Heart right ventricle (tissue), 16 donors: ENCODE measurements around the gene ZFY. TPM values are rescaled to one million over a fixed set of nuclear protein-coding genes. Genes with fewer than 3 reads are reported as not detected.
A peak's percentile ranks its signal among the peaks of the same experiment; 100 is the strongest.
"Not testable (repeated sequence)": the region's sequence is repeated elsewhere in the genome, so short reads cannot be mapped to it uniquely, and the experiment has no call there.

Experiments used
- ATAC-seq, 8 donors: fragments of 200-7000 bp; cut with Tn5 transposase; one replicate each; pipeline ENCODE4 v1.9.1; 2020; ENCODE audit warnings: mild to moderate bottlenecking in 8 of 8, moderate library complexity in 8 of 8, moderate number of reproducible peaks in 1 of 8
- DNase-seq, 2 donors: peaks; one replicate each; pipeline ENCODE4 v3.0.0-alpha.2; 2020
- H3K27ac ChIP-seq, 10 donors: fragments of 200-600 bp; sonication (generic) in 2 of 10; one replicate each; pipeline versions ENCODE4 v1.5.0 to v1.8.0; 2020 to 2022; ENCODE audit warnings: mild to moderate bottlenecking in 3 of 10
- H3K27me3 ChIP-seq, 7 donors: fragments of 200-600 bp; one replicate each; pipeline ENCODE4 v1.8.0; 2021 to 2022; ENCODE audit warnings: mild to moderate bottlenecking in 2 of 7
- H3K36me3 ChIP-seq, 9 donors: fragments of 200-600 bp; sonication (generic) in 1 of 9; one replicate each; pipeline versions ENCODE4 v1.5.0 to v1.8.0; 2020 to 2022; ENCODE audit warnings: mild to moderate bottlenecking in 2 of 9
- H3K4me1 ChIP-seq, 9 donors: fragments of 200-600 bp; sonication (generic) in 1 of 9; one replicate each; pipeline versions ENCODE4 v1.5.0 to v1.8.0; 2020 to 2022; ENCODE audit warnings: mild to moderate bottlenecking in 4 of 9
- H3K4me3 ChIP-seq, 10 donors: fragments of 200-600 bp; sonication (generic) in 2 of 10; one replicate each; pipeline versions ENCODE4 v1.5.0 to v1.8.0; 2020 to 2022; ENCODE audit warnings: mild to moderate bottlenecking in 7 of 10, moderate library complexity in 2 of 10
- H3K9me3 ChIP-seq, 11 donors: fragments of 200-600 bp in 10 of 11; sonication (generic) in 2 of 11; one replicate each; pipeline versions ENCODE4 v1.5.0 to v1.8.0; 2013 to 2022; ENCODE audit warnings: mild to moderate bottlenecking in 2 of 11, control low read depth in 1 of 11, moderate library complexity in 1 of 11
- WGBS, 2 donors: extraction: QIAGEN DNeasy Blood & Tissue Kit; methylation state at CpG; one replicate each; pipeline ENCODE4 v1.1.7; 2013; ENCODE audit warnings: inconsistent platforms in 1 of 2; 5-methylcytosine and 5-hydroxymethylcytosine counted together
- intact Hi-C, 10 donors: fragments of 100-400 bp; cut with DNase I; formaldehyde crosslinking; loops; one replicate each; pipeline versions ENCODE4 v1.11.1 to v1.14.2; 2022
- polyA plus RNA-seq, 2 donors: library from polyadenylated mRNA; stranded (reverse); fragments of 200-250 nt; gene quantifications; one replicate each; pipeline ENCODE4 v1.2.3, GENCODE V29; 2013
- total RNA-seq, 10 donors: library from RNA; stranded (reverse); fragmentation: NEBNext Ultra II Directional in 3 of 10; extraction: Animal tissue kit (Norgen Biotek cat#: 25700) in 3 of 10; gene quantifications; one replicate each; pipeline versions ENCODE4 v1.2.1 to v1.2.4, GENCODE V29; 2021 to 2023
- TF ChIP-seq, protein P1 (sequence below), 9 donors: fragments of 200-600 bp; sonication (generic) in 2 of 9; IDR thresholded peaks; one replicate each; pipeline versions ENCODE4 v1.5.0 to v1.8.0; 2021 to 2022; ENCODE audit warnings: antibody characterized with exemption in 9 of 9, mild to moderate bottlenecking in 5 of 9, moderate library complexity in 1 of 9
- donor health status: Arrhythmogenic right ventricular cardiomyopathy.
- donor health status: ischemic (EF 13 %, LVEDD 7.1; RV severe dilation, severe dysfunction).
- donor health status: healthy with polysubstance abuse.
- donor health status: DM: no; HTN: yes; CAD: no.
- donor health status: DM: no; HTN: no; CAD: no.
- donor health status: ischemic (EF 25% LVEDD 6.9; RV normal size, moderate dysfunction).
- donor health status: ischemic (EF 25% LVEDD 5.7; RV mildly dilated, moderate dysfunction).
- donor health status: healthy.
- donor health status: DM: yes; HTN: yes; CAD: no.
- donor health status: Ischemic cardiomyopathy.
- donor health status: ischemic (EF 35%, LVEDD 5.7; RV mildly dilated, moderate dysfunction).
- donor health status: nonischemic (EF 11% LVEDD 7.7; RV severe dilation, severe dysfunction).
- donor health status: DM: yes; HTN: yes; CAD: no.
- donor health status: PGD.
- donor health status: ischemic (EF 29% LVEDD 5.4; RV normal size, mild dysfunction).
- donor health status: nonischemic (EF 23%, LVEDD 6.1; RV moderate dilation, normal function).

The ZFY gene
- total and polyA plus RNA-seq, 12 donors = 2.4 to 17.1 (median 12.2) TPM; not detected in 3

DNA sequence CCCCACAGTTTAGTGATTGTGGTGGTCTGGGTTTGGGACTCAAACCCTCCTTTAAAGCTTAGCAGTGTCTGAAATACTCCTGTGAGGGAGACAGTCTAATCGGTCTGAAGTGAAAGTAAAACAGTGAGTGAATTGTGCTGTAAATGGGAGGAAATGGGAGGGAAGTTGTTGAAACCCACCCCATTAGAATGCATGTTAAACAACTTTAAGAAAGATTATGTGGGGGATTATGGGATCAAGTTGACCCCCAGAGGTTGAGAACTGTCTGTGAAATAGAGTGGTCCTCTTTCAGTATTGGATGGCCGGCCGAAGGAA is 68.3 kb downstream of the ZFY start:
- H3K27ac ChIP-seq = peak overlapping the region in 7 of 10 donors; percentile 5 to 86 (median 80)
- H3K27me3 ChIP-seq = no peaks in the 10 kb centered on the region
- H3K4me1 ChIP-seq = peaks cover 0 to 30% (median 0%) of the 10 kb centered on the region in 9 donors
- TF ChIP-seq, protein P1, sequence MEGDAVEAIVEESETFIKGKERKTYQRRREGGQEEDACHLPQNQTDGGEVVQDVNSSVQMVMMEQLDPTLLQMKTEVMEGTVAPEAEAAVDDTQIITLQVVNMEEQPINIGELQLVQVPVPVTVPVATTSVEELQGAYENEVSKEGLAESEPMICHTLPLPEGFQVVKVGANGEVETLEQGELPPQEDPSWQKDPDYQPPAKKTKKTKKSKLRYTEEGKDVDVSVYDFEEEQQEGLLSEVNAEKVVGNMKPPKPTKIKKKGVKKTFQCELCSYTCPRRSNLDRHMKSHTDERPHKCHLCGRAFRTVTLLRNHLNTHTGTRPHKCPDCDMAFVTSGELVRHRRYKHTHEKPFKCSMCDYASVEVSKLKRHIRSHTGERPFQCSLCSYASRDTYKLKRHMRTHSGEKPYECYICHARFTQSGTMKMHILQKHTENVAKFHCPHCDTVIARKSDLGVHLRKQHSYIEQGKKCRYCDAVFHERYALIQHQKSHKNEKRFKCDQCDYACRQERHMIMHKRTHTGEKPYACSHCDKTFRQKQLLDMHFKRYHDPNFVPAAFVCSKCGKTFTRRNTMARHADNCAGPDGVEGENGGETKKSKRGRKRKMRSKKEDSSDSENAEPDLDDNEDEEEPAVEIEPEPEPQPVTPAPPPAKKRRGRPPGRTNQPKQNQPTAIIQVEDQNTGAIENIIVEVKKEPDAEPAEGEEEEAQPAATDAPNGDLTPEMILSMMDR (IDR thresholded peaks at IDR 0.05) = no peak
- peak in 5 of 8 donors; percentile 46 to 82 (median 76) for ATAC-seq
- no peaks in the 10 kb centered on the region for H3K36me3 ChIP-seq
- H3K4me3 ChIP-seq = peak overlapping the region in 6 of 10 donors; percentile 42 to 56 (median 54)
- intact Hi-C loops = loop anchor here in 1 of 10 donors (5.0 kb wide), 1 partner anchor 66 kb away; the partner anchor contains the start of gene ZFY
- no peaks in the 10 kb centered on the region for H3K9me3 ChIP-seq
- no peak for DNase-seq
- 30 to 39% methylated on average over 3 of the region's 3 CpGs for WGBS, 2 donors

DNA sequence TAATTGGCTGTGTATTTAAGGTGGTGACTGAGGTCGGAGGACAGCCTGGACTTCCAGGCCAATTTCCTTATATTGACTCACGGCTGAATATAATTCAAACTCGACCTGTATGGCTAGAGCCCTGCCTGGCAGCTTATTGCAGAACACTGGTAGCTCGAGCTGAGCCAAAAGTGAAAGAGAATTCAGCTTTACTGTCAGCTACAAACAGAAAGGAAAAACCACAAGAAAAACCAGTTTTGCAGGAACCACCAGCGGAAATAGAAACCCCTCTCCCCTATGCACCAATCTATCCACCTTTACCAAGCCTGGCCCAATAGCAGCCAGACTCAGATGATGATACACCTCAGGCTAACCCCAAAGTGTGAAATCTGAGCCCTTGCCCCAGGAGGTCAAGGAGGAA is 68.7 kb downstream of the ZFY start:
- H3K36me3 ChIP-seq = no peaks in the 10 kb centered on the region
- ATAC-seq (peak in 5 of 8 donors; percentile 14 to 71 (median 64)), DNase-seq (no peak)
- H3K4me1 ChIP-seq = peaks cover 0 to 30% (median 0%) of the 10 kb centered on the region in 9 donors
- H3K9me3 ChIP-seq = no peaks in the 10 kb centered on the region
- H3K4me3 ChIP-seq = peak overlapping the region in 6 of 10 donors; percentile 42 to 56 (median 54)
- 35 to 39% methylated on average over 5 of the region's 5 CpGs for WGBS, 2 donors
- intact Hi-C loops = loop anchor here in 1 of 10 donors (5.0 kb wide), 1 partner anchor 67 kb away; the partner anchor contains the start of gene ZFY
- peak overlapping the region in 7 of 10 donors; percentile 5 to 86 (median 80) for H3K27ac ChIP-seq
- H3K27me3 ChIP-seq = no peaks in the 10 kb centered on the region
- TF ChIP-seq, protein P1 (IDR thresholded peaks at IDR 0.05) = no peak

- H3K9me3 ChIP-seq, H3K36me3 ChIP-seq, intact Hi-C loops, H3K27me3 ChIP-seq, H3K27ac ChIP-seq, ATAC-seq, DNase-seq, H3K4me3 ChIP-seq: not testable (repeated sequence)
- H3K4me1 ChIP-seq = peaks cover 0 to 30% (median 0%) of the 10 kb centered on the region in 9 donors
- WGBS, 2 donors = 51 to 64% methylated on average over 2 of the region's 2 CpGs
Observed at GRCh38 chrY:3006031-3006430, 70.8 kb downstream of the ZFY start.

GRCh38 chrY:3007967-3008366 is 72.8 kb downstream of the ZFY start:
- H3K36me3 ChIP-seq = no peaks in the 10 kb centered on the region
- no peak for DNase-seq
- ATAC-seq = no peak
- H3K4me3 ChIP-seq = no peak overlapping the region
- H3K4me1 ChIP-seq = peaks cover 0 to 15% (median 0%) of the 10 kb centered on the region in 9 donors
- H3K27ac ChIP-seq = no peak overlapping the region
- no peaks in the 10 kb centered on the region for H3K9me3 ChIP-seq
- intact Hi-C loops = no loop called here
- TF ChIP-seq, protein P1 (IDR thresholded peaks at IDR 0.05) = no peak
- no peaks in the 10 kb centered on the region for H3K27me3 ChIP-seq

DNA sequence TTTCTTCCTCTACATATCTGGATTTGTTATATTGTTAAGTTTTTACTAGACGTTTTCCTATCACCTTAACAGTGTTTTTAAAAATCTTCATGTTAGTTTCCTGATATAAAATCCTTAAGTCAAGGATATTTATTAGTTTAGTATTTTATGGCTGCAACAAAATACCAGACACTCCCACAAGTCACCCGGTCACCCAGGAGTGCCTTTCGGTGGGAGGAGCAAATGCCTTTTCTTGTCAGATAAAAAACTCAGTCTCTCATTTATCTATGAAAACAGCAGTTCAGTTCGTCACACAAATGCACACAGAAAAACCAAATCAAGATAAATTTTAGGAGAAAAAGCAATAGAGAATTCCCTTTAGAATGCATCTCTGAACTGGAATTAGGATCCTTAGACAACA is 77.0 kb downstream of the ZFY start:
- DNase-seq (no peak), ATAC-seq (no peak)
- no peaks in the 10 kb centered on the region for H3K9me3 ChIP-seq
- WGBS, 2 donors = 66 to 72% methylated on average over 4 of the region's 4 CpGs
- H3K27me3 ChIP-seq = no peaks in the 10 kb centered on the region
- no peak overlapping the region for H3K27ac ChIP-seq
- TF ChIP-seq, protein P1 (IDR thresholded peaks at IDR 0.05) = no peak
- intact Hi-C loops = no loop called here
- no peaks in the 10 kb centered on the region for H3K36me3 ChIP-seq
- H3K4me1 ChIP-seq = no peaks in the 10 kb centered on the region
- no peak overlapping the region for H3K4me3 ChIP-seq
